Measurements from ENCODE around the gene NFATC1. TPM values are rescaled to one million over a fixed set of nuclear protein-coding genes. Genes with fewer than 3 reads are reported as not detected.

The NFATC1 gene
- total and polyA plus RNA-seq, 4 donors = 4.6 to 8.0 (median 6.8) TPM

- peak overlapping the region; percentile 29 for H3K27ac ChIP-seq (ENCODE audit: low read depth, low read length)
- peaks cover 7% of the 10 kb centered on the region for H3K36me3 ChIP-seq (ENCODE audit: control insufficient read depth, insufficient read depth, low read length)
- H3K4me3 ChIP-seq (ENCODE audit: low read depth, low read length) = no peak overlapping the region
- H3K4me1 ChIP-seq (ENCODE audit: control insufficient read depth, insufficient read depth, low read length) = peaks cover 57% of the 10 kb centered on the region
- H3K9me3 ChIP-seq (ENCODE audit: control insufficient read depth, insufficient read depth, low read length) = peaks cover 10% of the 10 kb centered on the region
- 19% methylated on average over 23 of the region's 23 CpGs for WGBS (ENCODE audit: insufficient coverage)
- peak; percentile 41 to 93 (median 68) for DNase-seq (ENCODE audit: low read depth in 4 of 6, low spot score in 6 of 6)
- H3K27me3 ChIP-seq (ENCODE audit: control insufficient read depth, insufficient read depth, low read length) = no peaks in the 10 kb centered on the region
Measured at GRCh38 chr18:79576686-79577351, 181.1 kb downstream of the NFATC1 start.

- Histone ChIP-seq H3K4me3 (ENCODE audit: low read depth, low read length) (no peak overlapping the region), H3K27me3 (ENCODE audit: control insufficient read depth, insufficient read depth, low read length) (no peaks in the 10 kb centered on the region), H3K4me1 (ENCODE audit: control insufficient read depth, insufficient read depth, low read length) (peaks cover 57% of the 10 kb centered on the region), H3K36me3 (ENCODE audit: control insufficient read depth, insufficient read depth, low read length) (peaks cover 7% of the 10 kb centered on the region), H3K9me3 (ENCODE audit: control insufficient read depth, insufficient read depth, low read length) (peaks cover 9% of the 10 kb centered on the region), H3K27ac (ENCODE audit: low read depth, low read length) (peak overlapping the region; percentile 15)
- DNase-seq (ENCODE audit: low read depth in 4 of 6, low spot score in 6 of 6) = no peak
- WGBS (ENCODE audit: insufficient coverage) = 74% methylated on average over 37 of the region's 37 CpGs
Measured at GRCh38 chr18:79577451-79578395, 182.0 kb downstream of the NFATC1 start.

- H3K9me3 ChIP-seq (ENCODE audit: control insufficient read depth, insufficient read depth, low read length) = peaks cover 5% of the 10 kb centered on the region
- H3K4me1 ChIP-seq (ENCODE audit: control insufficient read depth, insufficient read depth, low read length) = peaks cover 62% of the 10 kb centered on the region
Measured at GRCh38 chr18:79578396-79579260, 182.9 kb downstream of the NFATC1 start.

More at GRCh38 chr18:79578396-79579260, 182.9 kb downstream of the NFATC1 start:
- DNase-seq (ENCODE audit: low read depth in 4 of 6, low spot score in 6 of 6) = no peak
- 88% methylated on average over 27 of the region's 27 CpGs for WGBS (ENCODE audit: insufficient coverage)
- H3K27ac ChIP-seq (ENCODE audit: low read depth, low read length) = no peak overlapping the region
- peaks cover 7% of the 10 kb centered on the region for H3K36me3 ChIP-seq (ENCODE audit: control insufficient read depth, insufficient read depth, low read length)
- H3K4me3 ChIP-seq (ENCODE audit: low read depth, low read length) = no peak overlapping the region
- H3K27me3 ChIP-seq (ENCODE audit: control insufficient read depth, insufficient read depth, low read length) = no peaks in the 10 kb centered on the region

Small RNA genes lying within 50 kb of the gene (small RNA-seq; reads per million reads assigned to genes)
- gene AC018445.2 (ENCODE audit: low replicate concordance) = not detected

All from spinal cord (tissue), 10 donors.